Ovary (tissue), 3 donors: Measurements from ENCODE around the gene DHRS2.

Source experiments
- CTCF ChIP-seq, 3 donors: fragments of 450-650 bp in 2 of 3; fragments of 200-600 bp in 1 of 3; IDR thresholded peaks; one replicate each; pipeline versions ENCODE4 v1.5.1 to v1.8.0; 2016 to 2022; ENCODE audit warnings: antibody characterized with exemption in 3 of 3, mild to moderate bottlenecking in 1 of 3
- POLR2A ChIP-seq: fragments of 450-650 bp; IDR thresholded peaks from one replicate; pipeline ENCODE4 v1.6.1; 2017; ENCODE audit warnings: antibody characterized with exemption, mild to moderate bottlenecking, moderate library complexity
- donor health status: DM: no; HTN: no; CAD: no.

GRCh38 chr14:23622990-23623389 lies 13.2 kb upstream of the DHRS2 start:
- TF ChIP-seq CTCF (IDR thresholded peaks at IDR 0.05): no peak
- no peak for TF ChIP-seq POLR2A
